H1 (cell line): ENCODE results near the gene LAMC3. TPM values are rescaled to one million over a fixed set of nuclear protein-coding genes. Genes with fewer than 3 reads are reported as not detected.

ENCODE experiments used
- CTCF ChIA-PET: fragments of 300-600 bp; sonication (Branson Sonifier 250); formaldehyde crosslinking; loops from one replicate; lab custom pipeline; 2021; ENCODE audit not compliant: partially characterized antibody; lab: Charles Lee
- POLR2A ChIA-PET: fragments of 300-600 bp; sonication (Branson Sonifier 250); formaldehyde crosslinking; loops from one replicate; lab custom pipeline; 2021; ENCODE audit warnings: inconsistent platforms; ENCODE audit not compliant: partially characterized antibody; lab: Charles Lee
- DNase-seq, 2 experiments: peaks; one replicate each; pipeline versions ENCODE4 v3.0.0 to v3.0.0-alpha.2; 2010 to 2022; ENCODE audit warnings: low spot score in 2 of 2, low read depth in 1 of 2, mixed read lengths in 1 of 2
- FAIRE-seq: peaks from 2 replicates; lab custom pipeline; 2011; peaks lifted over from hg19 to GRCh38; lab: Jason Lieb, UNC
- H2AFZ ChIP-seq: 2 replicates; pipeline ENCODE4 v1.8.1; 2012; ENCODE audit warnings: low read length, inconsistent platforms
- H2AK5ac ChIP-seq: 2 replicates; pipeline ENCODE4 v1.6.1; 2013; ENCODE audit warnings: low read depth, low read length
- H2BK120ac ChIP-seq: replicated peaks from 2 replicates; pipeline ENCODE3; 2013; ENCODE audit warnings: low read depth, low read length, inconsistent platforms
- H2BK12ac ChIP-seq: 2 replicates; pipeline ENCODE4 v1.6.1; 2013; ENCODE audit warnings: low read depth, low read length
- H2BK15ac ChIP-seq: 2 replicates; pipeline ENCODE4 v1.6.1; 2013; ENCODE audit warnings: low read length
- H2BK20ac ChIP-seq: 2 replicates; pipeline ENCODE4 v1.6.1; 2013; ENCODE audit warnings: low read length
- H2BK5ac ChIP-seq: 2 replicates; pipeline ENCODE4 v1.6.1; 2013; ENCODE audit warnings: low read depth, low read length
- H3K14ac ChIP-seq: 2 replicates; pipeline ENCODE4 v1.6.1; 2013; ENCODE audit warnings: inconsistent platforms; ENCODE audit not compliant: insufficient read length
- H3K18ac ChIP-seq: 2 replicates; pipeline ENCODE4 v1.6.1; 2013; ENCODE audit warnings: low read length; ENCODE audit errors: extremely low read depth
- H3K23ac ChIP-seq: 2 replicates; pipeline ENCODE4 v1.6.1; 2013; ENCODE audit warnings: inconsistent platforms; ENCODE audit not compliant: insufficient read length
- H3K23me2 ChIP-seq: 2 replicates; pipeline ENCODE4 v1.6.1; 2013; ENCODE audit warnings: low read depth, low read length
- H3K27ac ChIP-seq: 2 replicates; pipeline ENCODE4 v1.6.1; 2011; ENCODE audit warnings: low read depth, low read length, inconsistent platforms
- H3K27me3 ChIP-seq, 4 experiments: replicated peaks in 1 of 4; 1 replicate in 1 of 4; 2 replicates in 3 of 4; pipeline versions ENCODE4 v1.6.1 to v1.8.1; 2011 to 2013; ENCODE audit warnings: low read length in 3 of 4, mild to moderate bottlenecking in 3 of 4, inconsistent platforms in 2 of 4, mixed read lengths in 2 of 4, moderate library complexity in 1 of 4; ENCODE audit not compliant: control insufficient read depth in 3 of 4, insufficient read depth in 3 of 4; ENCODE audit errors: extremely low read depth in 1 of 4
- H3K36me3 ChIP-seq, 4 experiments: 2 replicates each; pipeline versions ENCODE4 v1.6.1 to v1.8.1; 2011 to 2013; ENCODE audit warnings: mild to moderate bottlenecking in 4 of 4, low read length in 3 of 4, moderate library complexity in 2 of 4, control low read depth in 1 of 4, inconsistent platforms in 1 of 4; ENCODE audit not compliant: insufficient read depth in 4 of 4, control insufficient read depth in 2 of 4
- H3K4ac ChIP-seq: replicated peaks from 2 replicates; pipeline ENCODE3; 2013; ENCODE audit warnings: low read length, low read depth, mixed read lengths, inconsistent platforms; ENCODE audit not compliant: insufficient read length
- H3K4me1 ChIP-seq, 4 experiments: replicated peaks in 1 of 4; 1 replicate in 1 of 4; 2 replicates in 3 of 4; pipeline versions ENCODE4 v1.6.1 to v1.8.1; 2011 to 2013; ENCODE audit warnings: low read length in 3 of 4, inconsistent platforms in 2 of 4, mixed read lengths in 1 of 4; ENCODE audit not compliant: insufficient read depth in 4 of 4, control insufficient read depth in 3 of 4
- H3K4me2 ChIP-seq, 2 experiments: 2 replicates each; pipeline versions ENCODE4 v1.6.1 to v1.8.1; 2011 to 2013; ENCODE audit warnings: low read depth in 2 of 2, low read length in 2 of 2, control low read depth in 1 of 2, inconsistent platforms in 1 of 2, mild to moderate bottlenecking in 1 of 2; ENCODE audit not compliant: insufficient read depth in 1 of 2
- H3K4me3 ChIP-seq, 4 experiments: fragments of 200-600, 300-600 bp in 1 of 4; sonication (generic), shearing (Covaris generic), sonication (Bioruptor Twin) in 1 of 4; 2 replicates each; pipeline versions ENCODE4 v1.5.1 to v1.8.1; 2011 to 2016; ENCODE audit warnings: low read length in 4 of 4, low read depth in 3 of 4, control low read depth in 2 of 4, inconsistent platforms in 2 of 4, mild to moderate bottlenecking in 2 of 4, mixed read lengths in 1 of 4, moderate library complexity in 1 of 4; ENCODE audit not compliant: insufficient read depth in 2 of 4; ENCODE audit errors: extremely low read depth in 1 of 4
- H3K56ac ChIP-seq: replicated peaks from 2 replicates; pipeline ENCODE3; 2013; ENCODE audit warnings: low read depth, mild to moderate bottlenecking, mixed read lengths, low read length, inconsistent platforms; ENCODE audit not compliant: insufficient read length
- H3K79me1 ChIP-seq: 2 replicates; pipeline ENCODE4 v1.6.1; 2013; ENCODE audit warnings: low read depth, low read length, control low read depth
- H3K79me2 ChIP-seq, 2 experiments: 2 replicates each; pipeline versions ENCODE4 v1.6.1 to v1.8.1; 2012 to 2013; ENCODE audit warnings: low read length in 2 of 2, mild to moderate bottlenecking in 2 of 2, inconsistent platforms in 1 of 2; ENCODE audit not compliant: insufficient read depth in 2 of 2, control insufficient read depth in 1 of 2
- H3K9ac ChIP-seq, 4 experiments: replicated peaks in 1 of 4; 1 replicate in 1 of 4; 2 replicates in 3 of 4; pipeline versions ENCODE4 v1.6.1 to v1.8.1; 2011 to 2013; ENCODE audit warnings: low read depth in 3 of 4, low read length in 3 of 4, control low read depth in 2 of 4, mild to moderate bottlenecking in 2 of 4, moderate library complexity in 2 of 4, inconsistent platforms in 1 of 4; ENCODE audit errors: extremely low read depth in 1 of 4
- H3K9me3 ChIP-seq, 2 experiments: 2 replicates each; pipeline versions ENCODE4 v1.6.1 to v1.8.1; 2012 to 2013; ENCODE audit warnings: mild to moderate bottlenecking in 2 of 2, moderate library complexity in 2 of 2, control low read depth in 1 of 2, inconsistent platforms in 1 of 2, low read depth in 1 of 2, low read length in 1 of 2, mixed read lengths in 1 of 2; ENCODE audit not compliant: insufficient read depth in 2 of 2
- H4K20me1 ChIP-seq, 2 experiments: replicated peaks in 1 of 2; 2 replicates each; pipeline versions ENCODE3 to v1.8.1; 2011 to 2013; ENCODE audit warnings: inconsistent platforms in 2 of 2, low read length in 2 of 2, mild to moderate bottlenecking in 1 of 2; ENCODE audit not compliant: insufficient read depth in 2 of 2, control insufficient read depth in 1 of 2
- H4K5ac ChIP-seq: 2 replicates; pipeline ENCODE4 v1.6.1; 2013; ENCODE audit warnings: low read length, low read depth, mixed read lengths, inconsistent platforms; ENCODE audit not compliant: insufficient read length
- H4K8ac ChIP-seq: 2 replicates; pipeline ENCODE4 v1.8.0; 2013; ENCODE audit warnings: mild to moderate bottlenecking, moderate library complexity, low read length, inconsistent platforms; ENCODE audit not compliant: insufficient read depth; ENCODE audit errors: extremely low read depth
- H4K91ac ChIP-seq: replicated peaks from 2 replicates; pipeline ENCODE3; 2013; ENCODE audit warnings: low read length, mixed read lengths, inconsistent platforms; ENCODE audit not compliant: insufficient read length
- E2F6 ChIP-seq: IDR thresholded peaks from 2 replicates; pipeline ENCODE4 v1.6.1; 2012; ENCODE audit warnings: inconsistent platforms
- ZNF274 ChIP-seq: IDR thresholded peaks from 2 replicates; pipeline ENCODE4 v1.7.0; 2012; ENCODE audit warnings: low read length, borderline replicate concordance; ENCODE audit errors: extremely low read depth
- WGBS, 2 experiments: shearing (Covaris generic) in 1 of 2; methylation state at CpG; one replicate each; pipeline versions ENCODE4 v1.1.6 to v1.1.7; 2013 to 2015; ENCODE audit warnings: low lambda C conversion rate in 2 of 2, mixed read lengths in 2 of 2, inconsistent platforms in 1 of 2, low coverage in 1 of 2, missing lambda C conversion rate in 1 of 2; ENCODE audit not compliant: insufficient replicate concordance in 2 of 2, insufficient coverage in 1 of 2, insufficient read length in 1 of 2; ENCODE audit errors: extremely low coverage in 1 of 2, missing lambda C conversion rate in 1 of 2; 5-methylcytosine and 5-hydroxymethylcytosine counted together
- polyA plus RNA-seq, 7 experiments: library from polyadenylated mRNA; depleted of rRNA in 3 of 7; stranded (reverse) in 5 of 7; unstranded in 2 of 7; fragments of >200 nt in 5 of 7; fragments of 200-250 nt in 2 of 7; gene quantifications; 1 replicate in 5 of 7; 2 replicates in 1 of 7; 4 replicates in 1 of 7; pipeline versions ENCODE4 v1.2.1 to v1.2.3, GENCODE V29; 2011 to 2013; ENCODE audit warnings: missing spikeins in 2 of 7, mixed read lengths in 2 of 7
- total RNA-seq: library from RNA; stranded (reverse); fragmentation: NEBNext Ultra II Directional; extraction: Animal tissue kit (Norgen Biotek cat#: 25700); gene quantifications from 2 replicates; pipeline ENCODE4 v1.2.1, GENCODE V29; 2021

Gene LAMC3
- total and polyA plus RNA-seq, 2 of the 8 experiments (the other 6 are each of a cell fraction or from before 2014, with no cell fraction given) = 9.3 to 12.3 TPM

DNA sequence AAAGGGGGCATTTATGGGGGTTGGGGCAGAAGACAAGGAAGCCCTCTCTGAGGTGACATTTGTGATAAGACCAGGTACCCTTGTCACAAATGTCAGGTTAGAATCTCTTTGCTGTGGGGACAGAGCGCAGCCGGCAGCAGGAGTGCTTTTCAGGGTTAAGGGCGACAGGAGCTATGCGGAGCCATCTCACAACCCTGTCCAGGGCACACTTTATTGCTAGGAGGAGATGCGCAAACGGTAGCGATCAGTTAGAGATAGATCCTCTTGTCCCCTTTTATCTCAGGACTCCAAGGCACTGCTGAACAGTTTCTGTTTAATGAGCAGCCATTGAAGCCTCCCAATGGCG, 438 bp upstream of the LAMC3 start:
- no peak for FAIRE-seq
- Histone ChIP-seq H3K36me3 (no peaks in the 10 kb centered on the region), H3K79me2 (no peaks in the 10 kb centered on the region), H3K23ac (no peak overlapping the region), H3K4me2 (peak overlapping the region in 1 of 2 experiments; percentile 62; a peak in 3 of 4 replicates), H2AK5ac (no peak overlapping the region), H3K27ac (no peak overlapping the region), H3K79me1 (peaks cover 5% of the 10 kb centered on the region; the same call in 1 of the 2 replicates), H2BK120ac (no peak overlapping the region), H3K18ac (no peak overlapping the region), H3K27me3 (peaks cover 0 to 10% (median 7%) of the 10 kb centered on the region in 4 experiments; a peak in 5 of 7 replicates), H3K9me3 (no peaks in the 10 kb centered on the region), H3K14ac (no peak overlapping the region), H3K4me3 (peak overlapping the region in 2 of 4 experiments; percentile 19 to 57; a peak in 3 of 8 replicates), H3K4me1 (peaks cover 2 to 22% (median 8%) of the 10 kb centered on the region in 4 experiments), H2BK15ac (no peak overlapping the region), H4K20me1 (no peaks in the 10 kb centered on the region), H2BK12ac (no peak overlapping the region), H4K8ac (peak overlapping the region; percentile 3; the same call in 1 of the 2 replicates), H3K9ac (no peak overlapping the region), H4K91ac (peak overlapping the region; percentile 54), H2BK20ac (no peak overlapping the region), H3K23me2 (peaks cover 8% of the 10 kb centered on the region; the same call in 1 of the 2 replicates), H2AFZ (peak overlapping the region; percentile 92), H4K5ac (no peak overlapping the region), H2BK5ac (no peak overlapping the region), H3K4ac (no peak overlapping the region), H3K56ac (no peak overlapping the region)
- ChIA-PET POLR2A (interaction anchor here (0.7 kb wide), 1 partner anchor 9 kb away, joined by 4 read pairs; no protein-coding TSS in a partner anchor), CTCF (interaction anchor here (0.8 to 17.5 kb wide), 3 partner anchors 10 to 49 kb away, joined by 3 to 156 read pairs (median 25); no protein-coding TSS in a partner anchor)
- no peak for DNase-seq
- no peak for TF ChIP-seq ZNF274
- no peak for TF ChIP-seq E2F6
- WGBS, 2 experiments = 62% methylated on average over 8 of the region's 8 CpGs; no CpG with 5 or more reads in 1 of the 2 experiments
